B cell (primary cell): ENCODE data around the gene URB1.

Experiments used
- CTCF ChIP-seq: fragments of 200-600 bp; IDR thresholded peaks from one replicate; pipeline ENCODE4 v1.8.0; 2022; ENCODE audit warnings: antibody characterized with exemption, mild to moderate bottlenecking
- EZH2 ChIP-seq: IDR thresholded peaks from 2 replicates; pipeline ENCODE4 v1.6.1; 2012; ENCODE audit warnings: borderline replicate concordance, low read depth, mild to moderate bottlenecking, moderate library complexity, low read length; ENCODE audit not compliant: insufficient read depth, poor library complexity, severe bottlenecking

- TF ChIP-seq CTCF (no peak), EZH2 (no peak)
Measured at GRCh38 chr21:32414579-32415358, 22.0 kb upstream of the URB1 start.
